Esophagus mucosa (tissue), 1 donor: ENCODE data around the gene PABPC4L. TPM values are rescaled to one million over a fixed set of nuclear protein-coding genes. Genes with fewer than 3 reads are reported as not detected.
"Not testable (repeated sequence)": the region's sequence is repeated elsewhere in the genome, so short reads cannot be mapped to it uniquely, and the experiment has no call there.

Experiments used
- ATAC-seq: fragments of 200-7000 bp; cut with Tn5 transposase; one replicate; pipeline ENCODE4 v1.9.1; 2020
- total RNA-seq: library from RNA; stranded (reverse); gene quantifications from one replicate; pipeline ENCODE4 v1.2.4, GENCODE V29; 2023
- donor health status: DM: yes; HTN: yes; CAD: no.

Gene PABPC4L
- 0.28 TPM for total RNA-seq

- ATAC-seq = peak; percentile 68
Observed at GRCh38 chr4:134201216-134202161, at the start of gene PABPC4L. TSS of gene PABPC4L (minus strand) at chr4:134201789. CDS start at chr4:134201019, 770 bp downstream.

GRCh38 chr4:134251322-134251721 lies 49.7 kb upstream of the PABPC4L start:
- no peak for ATAC-seq

GRCh38 chr4:134243742-134244713 lies 42.4 kb upstream of the PABPC4L start:
- no peak for ATAC-seq

- no peak for ATAC-seq
Observed at GRCh38 chr4:134219043-134219442, 17.5 kb upstream of the PABPC4L start.

- ATAC-seq = no peak
Observed at GRCh38 chr4:134216411-134216810, 14.8 kb upstream of the PABPC4L start.

- ATAC-seq = no peak
Observed at GRCh38 chr4:134215620-134216344, 14.2 kb upstream of the PABPC4L start.

GRCh38 chr4:134207955-134208354 lies 6.4 kb upstream of the PABPC4L start:
- ATAC-seq = not testable (repeated sequence)

- no peak for ATAC-seq
Observed at GRCh38 chr4:134202166-134202956, 772 bp upstream of the PABPC4L start.

GRCh38 chr4:134200811-134201215 lies 776 bp downstream of the PABPC4L start:
- no peak for ATAC-seq

- no peak for ATAC-seq
Observed at GRCh38 chr4:134189949-134190348, 11.6 kb downstream of the PABPC4L start.

- no peak for ATAC-seq
Observed at GRCh38 chr4:134189480-134189879, 12.1 kb downstream of the PABPC4L start.

- no peak for ATAC-seq
Observed at GRCh38 chr4:134178706-134179105, 22.9 kb downstream of the PABPC4L start.

GRCh38 chr4:134174271-134174670 lies 27.3 kb downstream of the PABPC4L start:
- no peak for ATAC-seq

- ATAC-seq = no peak
Observed at GRCh38 chr4:134160211-134160610, 41.4 kb downstream of the PABPC4L start.

GRCh38 chr4:134154097-134154496 lies 47.5 kb downstream of the PABPC4L start:
- no peak for ATAC-seq

- peak; percentile 37 for ATAC-seq
Observed at GRCh38 chr4:134147941-134148340, 53.6 kb downstream of the PABPC4L start.
